Left cardiac atrium (tissue), 4 donors: Measurements from ENCODE around the gene GRK6. TPM values are rescaled to one million over a fixed set of nuclear protein-coding genes. Genes with fewer than 3 reads are reported as not detected.
"Not testable (repeated sequence)": the region's sequence is repeated elsewhere in the genome, so short reads cannot be mapped to it uniquely, and the experiment has no call there.

Source experiments
- ATAC-seq, 2 donors: fragments of 200-7000 bp; cut with Tn5 transposase; one replicate each; pipeline ENCODE4 v1.9.1; 2020; ENCODE audit warnings: mild to moderate bottlenecking in 2 of 2, moderate library complexity in 2 of 2
- DNase-seq: peaks from one replicate; pipeline ENCODE4 v3.0.0-alpha.2; 2020
- intact Hi-C, 2 donors: fragments of 100-400 bp; cut with DNase I; formaldehyde crosslinking; loops; one replicate each; pipeline versions ENCODE4 v1.14.1 to v1.15.1; 2022 to 2023
- total RNA-seq, 2 donors: library from RNA; stranded (reverse); fragmentation: NEBNext Ultra II Directional; extraction: Animal tissue kit (Norgen Biotek cat#: 25700); gene quantifications; one replicate each; pipeline ENCODE4 v1.2.1, GENCODE V29; 2021
- donor health status: DM: no; HTN: yes; CAD: no.
- donor health status: DM: no; HTN: yes; CAD: no; lungs with severe emphysema.
- donor health status: DM: yes; HTN: yes; CAD: no.
- donor health status: Dilated cardiomyopathy.

GRK6 gene
- total RNA-seq, 2 donors from 2014 or later, result 14.6 to 20.1 TPM

GRCh38 chr5:177419046-177419445 lies 7.4 kb upstream of the GRK6 start:
- ATAC-seq (no peak), DNase-seq (no peak)
- intact Hi-C loops, result no loop called here

- ATAC-seq, intact Hi-C loops, DNase-seq: not testable (repeated sequence)
These were observed 6.0 kb upstream of the GRK6 start for GRCh38 chr5:177420472-177420871.

- DNase-seq (no peak), ATAC-seq (no peak)
- intact Hi-C loops, result no loop called here
These were observed 5.2 kb upstream of the GRK6 start for GRCh38 chr5:177421062-177421798.

- no peak for ATAC-seq
- no peak for DNase-seq
- intact Hi-C loops, result no loop called here
These were observed 2.8 kb upstream of the GRK6 start for GRCh38 chr5:177423671-177424070.

- intact Hi-C loops, result no loop called here
- ATAC-seq (no peak), DNase-seq (no peak)
These were observed 1.2 kb upstream of the GRK6 start for GRCh38 chr5:177425196-177425800.

- peak; percentile 100 for DNase-seq
- ATAC-seq, result peak; percentile 97
- intact Hi-C loops, result no loop called here
These were observed 493 bp upstream of the GRK6 start for GRCh38 chr5:177425801-177426565.

- no peak for ATAC-seq
- intact Hi-C loops, result no loop called here
- DNase-seq, result no peak
These were observed 841 bp downstream of the GRK6 start for GRCh38 chr5:177427211-177427822.

GRCh38 chr5:177427919-177428573 lies 1.6 kb downstream of the GRK6 start:
- intact Hi-C loops, result no loop called here
- DNase-seq (no peak), ATAC-seq (no peak)

GRCh38 chr5:177428574-177429217 lies 2.2 kb downstream of the GRK6 start:
- intact Hi-C loops, result no loop called here
- no peak for DNase-seq
- no peak for ATAC-seq

GRCh38 chr5:177429248-177430040 lies 3.0 kb downstream of the GRK6 start:
- intact Hi-C loops, result no loop called here
- ATAC-seq (peak in 1 of 2 donors; percentile 1), DNase-seq (peak; percentile 72)

GRCh38 chr5:177430140-177430951 lies 3.9 kb downstream of the GRK6 start:
- intact Hi-C loops, result no loop called here
- ATAC-seq, result no peak
- no peak for DNase-seq

- DNase-seq (no peak), ATAC-seq (no peak)
- intact Hi-C loops, result no loop called here
These were observed 4.5 kb downstream of the GRK6 start for GRCh38 chr5:177430972-177431316.

- DNase-seq, result no peak
- ATAC-seq, result peak in 1 of 2 donors; percentile 6
- intact Hi-C loops, result no loop called here
These were observed 5.1 kb downstream of the GRK6 start for GRCh38 chr5:177431317-177432142.

- intact Hi-C loops, result no loop called here
- ATAC-seq (peak; percentile 24 to 79), DNase-seq (no peak)
These were observed 5.8 kb downstream of the GRK6 start for GRCh38 chr5:177432143-177432838.

- ATAC-seq (no peak), DNase-seq (no peak)
- intact Hi-C loops, result no loop called here
These were observed 6.6 kb downstream of the GRK6 start for GRCh38 chr5:177432839-177433657.
